ENCODE results near the gene SERINC1.
"Not testable (repeated sequence)": the region's sequence is repeated elsewhere in the genome, so short reads cannot be mapped to it uniquely, and the experiment has no call there.

Gene SERINC1

DNA sequence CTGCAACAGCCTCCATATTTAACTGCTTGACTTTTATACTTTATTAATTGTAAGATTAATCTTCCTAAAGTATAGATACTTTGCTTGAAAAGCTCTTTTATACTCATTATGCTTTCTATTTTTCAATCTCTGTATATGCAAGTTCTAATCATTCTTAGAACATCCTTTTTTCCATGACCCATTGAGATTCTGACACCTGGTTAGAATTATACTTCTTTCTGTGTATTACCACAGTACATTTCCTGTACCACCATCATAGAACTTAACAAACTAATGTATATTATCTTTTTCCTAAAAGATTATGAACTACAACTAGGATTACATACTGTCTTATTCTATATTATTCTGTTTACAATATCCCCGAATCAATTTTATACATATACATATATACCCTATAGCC is 13.5 kb downstream of the SERINC1 start:
- no peak overlapping the region for H3K27ac ChIP-seq
- TF ChIP-seq, protein P1, sequence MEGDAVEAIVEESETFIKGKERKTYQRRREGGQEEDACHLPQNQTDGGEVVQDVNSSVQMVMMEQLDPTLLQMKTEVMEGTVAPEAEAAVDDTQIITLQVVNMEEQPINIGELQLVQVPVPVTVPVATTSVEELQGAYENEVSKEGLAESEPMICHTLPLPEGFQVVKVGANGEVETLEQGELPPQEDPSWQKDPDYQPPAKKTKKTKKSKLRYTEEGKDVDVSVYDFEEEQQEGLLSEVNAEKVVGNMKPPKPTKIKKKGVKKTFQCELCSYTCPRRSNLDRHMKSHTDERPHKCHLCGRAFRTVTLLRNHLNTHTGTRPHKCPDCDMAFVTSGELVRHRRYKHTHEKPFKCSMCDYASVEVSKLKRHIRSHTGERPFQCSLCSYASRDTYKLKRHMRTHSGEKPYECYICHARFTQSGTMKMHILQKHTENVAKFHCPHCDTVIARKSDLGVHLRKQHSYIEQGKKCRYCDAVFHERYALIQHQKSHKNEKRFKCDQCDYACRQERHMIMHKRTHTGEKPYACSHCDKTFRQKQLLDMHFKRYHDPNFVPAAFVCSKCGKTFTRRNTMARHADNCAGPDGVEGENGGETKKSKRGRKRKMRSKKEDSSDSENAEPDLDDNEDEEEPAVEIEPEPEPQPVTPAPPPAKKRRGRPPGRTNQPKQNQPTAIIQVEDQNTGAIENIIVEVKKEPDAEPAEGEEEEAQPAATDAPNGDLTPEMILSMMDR (conservative IDR thresholded peaks at IDR 0.05) = no peak

DNA sequence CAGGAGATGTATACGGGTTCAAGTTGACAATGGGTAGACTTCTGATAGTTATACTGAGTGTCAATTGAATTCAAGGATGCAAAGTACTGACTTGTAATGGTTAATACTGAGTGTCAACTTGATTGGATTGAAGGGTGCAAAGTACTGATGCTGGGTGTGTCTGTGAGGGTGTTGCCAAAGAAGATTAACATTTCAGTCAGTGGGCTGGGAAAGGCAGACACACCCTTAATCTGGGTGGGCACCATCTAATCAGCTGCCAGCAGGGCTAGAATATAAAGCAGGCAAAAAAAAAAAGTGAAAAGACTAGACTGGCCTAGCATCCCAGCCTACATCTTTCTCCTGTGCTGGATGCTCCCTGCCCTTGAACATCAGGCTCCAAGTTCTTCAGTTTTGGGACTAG is 16.5 kb downstream of the SERINC1 start:
- H3K27ac ChIP-seq = not testable (repeated sequence)

DNA sequence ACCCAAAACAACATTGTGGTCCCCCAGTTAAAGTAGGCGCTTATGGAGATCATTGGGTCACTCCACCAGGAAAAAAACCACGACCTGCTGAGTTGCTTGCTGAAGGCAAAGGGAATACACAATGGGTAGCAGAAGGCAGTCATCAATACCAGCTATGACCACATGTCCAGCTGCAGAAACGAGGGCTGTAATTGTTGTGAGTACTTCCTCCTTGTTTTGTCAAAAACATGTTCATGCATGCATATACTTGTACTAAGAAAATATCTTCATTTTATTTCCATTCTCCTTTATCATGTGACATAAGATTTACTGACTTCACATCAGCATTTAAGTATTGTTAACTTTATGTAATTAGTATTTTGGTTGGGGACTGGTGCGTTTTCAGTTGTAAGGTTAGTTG is 16.9 kb downstream of the SERINC1 start:
- TF ChIP-seq, protein P1 (conservative IDR thresholded peaks at IDR 0.05) = no peak
- no peak overlapping the region for H3K27ac ChIP-seq

DNA sequence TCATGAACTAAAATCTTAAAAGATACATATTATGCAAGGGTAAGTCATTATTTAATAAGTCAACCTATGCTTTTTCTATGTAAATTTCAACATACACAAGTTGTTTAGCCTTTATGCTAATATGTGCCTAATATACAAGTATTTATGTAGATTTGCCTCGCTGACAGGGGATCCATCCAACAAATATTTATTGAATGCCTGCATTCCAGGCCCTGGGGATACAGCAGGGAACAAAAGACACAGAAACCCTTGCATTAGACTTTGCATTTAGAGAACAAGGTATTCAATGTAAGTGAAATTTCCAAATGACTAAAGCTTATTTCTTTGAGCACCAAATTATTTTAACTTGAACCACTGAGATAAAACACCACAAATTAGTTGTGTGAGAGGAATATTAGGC is 19.1 kb downstream of the SERINC1 start:
- TF ChIP-seq, protein P1 (conservative IDR thresholded peaks at IDR 0.05) = no peak
- no peak overlapping the region for H3K27ac ChIP-seq

DNA sequence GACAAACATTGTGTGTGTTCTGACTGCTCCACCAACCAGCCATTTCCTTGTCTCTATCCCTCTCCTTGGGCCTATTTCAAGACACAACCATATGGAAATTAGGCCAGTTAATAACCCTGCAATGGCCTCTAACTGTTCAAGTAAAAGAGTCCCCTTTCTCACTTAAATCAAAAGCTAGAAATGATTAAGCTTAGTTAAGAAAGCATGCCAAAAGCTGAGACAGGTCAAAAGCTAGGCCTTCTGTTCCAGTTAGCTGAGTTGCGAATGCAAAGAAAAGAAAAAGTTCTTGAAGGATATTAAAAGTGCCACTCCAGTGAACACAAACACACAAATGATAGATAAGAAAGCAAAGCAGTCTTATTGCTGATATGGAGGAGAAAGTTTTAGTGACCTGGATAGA is 22.5 kb downstream of the SERINC1 start:
- no peak overlapping the region for H3K27ac ChIP-seq
- TF ChIP-seq, protein P1 (conservative IDR thresholded peaks at IDR 0.05) = no peak

DNA sequence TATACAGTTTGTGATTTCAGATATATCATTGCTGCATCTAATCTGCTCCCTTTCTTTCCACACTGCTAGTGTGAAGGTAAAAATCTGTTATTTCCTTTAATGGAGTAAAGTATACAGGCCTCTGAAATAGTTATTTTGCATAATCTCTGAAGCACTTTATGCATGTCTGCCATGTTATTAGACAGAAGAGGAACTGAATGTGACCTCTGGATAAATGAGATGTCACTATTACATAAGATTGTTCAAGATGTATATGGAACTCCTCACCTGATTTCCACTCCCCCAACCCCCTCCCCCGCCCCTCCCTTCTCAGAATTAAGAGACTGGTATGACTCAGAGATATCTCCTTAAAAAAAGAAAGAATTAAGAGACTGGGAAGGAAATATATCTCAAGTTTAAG is 26.3 kb downstream of the SERINC1 start:
- TF ChIP-seq, protein P1 (conservative IDR thresholded peaks at IDR 0.05) = no peak
- no peak overlapping the region for H3K27ac ChIP-seq

DNA sequence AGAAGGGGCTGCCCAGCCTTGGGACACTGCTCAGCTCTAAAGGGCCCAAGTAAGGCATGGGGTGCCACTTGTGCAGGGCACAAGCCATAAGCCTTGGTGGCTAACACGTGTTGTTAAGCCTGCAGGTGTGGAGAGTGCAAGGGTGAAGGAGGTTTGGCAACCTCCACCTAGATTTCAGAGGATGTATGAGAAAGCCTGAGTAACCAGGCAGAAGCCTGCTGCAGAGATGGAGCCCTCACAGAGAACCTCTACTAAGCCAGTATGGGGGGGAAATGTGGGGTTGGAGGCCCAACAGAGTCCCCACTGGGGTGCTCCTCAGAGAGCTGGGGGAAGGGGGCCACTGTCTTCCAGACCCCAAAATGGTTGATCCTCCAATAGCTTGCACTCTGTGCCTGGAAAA is 32.6 kb downstream of the SERINC1 start:
- no peak overlapping the region for H3K27ac ChIP-seq
- TF ChIP-seq, protein P1 (conservative IDR thresholded peaks at IDR 0.05) = no peak

DNA sequence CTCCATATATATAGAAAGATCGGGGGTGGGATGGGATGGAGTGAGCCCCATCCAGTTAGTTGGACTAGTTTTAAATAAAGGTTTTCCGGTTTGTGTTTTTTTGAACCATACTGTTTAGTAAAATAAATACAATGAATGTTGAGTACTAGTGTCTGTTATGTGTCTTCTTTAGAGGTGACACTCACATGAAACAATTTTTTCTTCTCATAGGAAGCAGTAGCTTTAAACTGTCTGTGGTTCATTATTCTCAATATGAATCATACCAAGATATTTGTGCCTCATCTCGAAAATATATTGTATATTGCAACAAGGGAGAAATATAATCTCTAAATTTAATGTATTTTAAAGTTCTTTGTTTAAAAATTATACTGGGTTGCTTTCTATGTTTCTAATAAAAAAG is 38.8 kb downstream of the SERINC1 start:
- TF ChIP-seq, protein P1 (conservative IDR thresholded peaks at IDR 0.05) = no peak

More for the DNA sequence above, 38.8 kb downstream of the SERINC1 start:
- no peak overlapping the region for H3K27ac ChIP-seq

All from VCaP (cell line).